GM18858 (cell line): ENCODE results near the gene CFAP410.
"Not testable (repeated sequence)": the region's sequence is repeated elsewhere in the genome, so short reads cannot be mapped to it uniquely, and the experiment has no call there.

Experiments
- ATAC-seq: cut with Tn5 transposase; IDR thresholded peaks from one replicate; pipeline ENCODE4 v1.9.1; 2021; ENCODE audit not compliant: unreplicated experiment

CFAP410 gene

GRCh38 chr21:44351535-44352252 is 12.5 kb upstream of the CFAP410 start:
- ATAC-seq, result no peak

DNA sequence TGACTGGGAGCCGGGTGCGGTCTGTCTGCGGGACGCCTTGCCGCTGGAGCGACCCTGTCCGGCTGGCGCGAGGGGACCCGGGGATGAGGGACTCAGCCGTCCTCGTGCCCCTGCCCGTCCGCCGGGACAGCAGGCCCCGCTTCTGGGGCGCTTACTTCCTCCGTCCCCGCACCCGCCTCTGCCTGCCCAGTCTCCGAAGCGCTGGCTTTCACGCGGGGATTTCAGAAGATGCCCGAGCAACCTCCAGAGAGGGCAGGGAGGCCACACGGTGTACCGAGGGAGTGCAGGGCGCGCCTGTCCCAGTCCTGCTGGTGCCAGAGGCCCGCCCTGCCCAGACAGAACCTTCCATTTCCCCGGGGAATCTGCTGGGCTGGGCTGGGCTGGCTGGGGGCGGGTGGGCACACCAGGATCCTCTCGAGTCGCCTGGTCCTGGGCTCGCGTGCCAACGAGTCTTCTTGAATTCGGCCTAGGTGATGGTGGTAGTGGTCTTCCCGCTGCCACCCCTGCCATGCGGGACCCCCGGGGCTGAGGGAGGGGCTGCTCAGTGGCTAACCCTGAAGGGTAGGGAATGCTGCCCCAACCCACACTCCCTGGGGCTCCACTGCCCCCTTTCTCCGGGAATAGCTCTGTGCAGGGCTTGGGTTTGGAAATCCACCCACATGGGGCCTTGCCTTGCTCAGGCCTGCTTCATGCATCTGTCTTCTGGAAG is 11.7 kb upstream of the CFAP410 start:
- no peak for ATAC-seq

- no peak for ATAC-seq
Measured at GRCh38 chr21:44349847-44350772, 10.9 kb upstream of the CFAP410 start.

DNA sequence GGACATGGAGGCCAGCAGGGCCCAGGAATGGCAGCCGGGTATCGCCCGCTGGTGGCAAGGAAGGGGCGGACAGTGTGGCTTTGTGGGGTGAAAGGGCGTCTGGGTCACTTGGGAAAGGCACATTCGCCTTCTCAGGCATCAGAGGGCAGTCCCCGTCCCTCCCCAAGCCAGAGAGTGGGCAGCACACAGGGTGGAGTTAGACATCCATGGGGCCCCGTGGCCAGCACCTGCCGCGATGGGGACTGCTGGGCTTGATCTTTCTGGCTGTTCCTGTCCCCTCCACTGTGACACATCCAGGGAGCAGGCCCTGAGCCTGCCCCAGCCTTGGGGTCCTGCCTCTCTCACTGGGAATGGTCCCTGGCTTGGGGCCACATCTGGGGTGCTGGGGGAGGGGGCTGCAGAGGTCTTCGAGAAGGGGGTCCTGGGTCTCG is 10.2 kb upstream of the CFAP410 start:
- no peak for ATAC-seq

GRCh38 chr21:44348861-44349260 is 9.7 kb upstream of the CFAP410 start:
- ATAC-seq, result no peak

DNA sequence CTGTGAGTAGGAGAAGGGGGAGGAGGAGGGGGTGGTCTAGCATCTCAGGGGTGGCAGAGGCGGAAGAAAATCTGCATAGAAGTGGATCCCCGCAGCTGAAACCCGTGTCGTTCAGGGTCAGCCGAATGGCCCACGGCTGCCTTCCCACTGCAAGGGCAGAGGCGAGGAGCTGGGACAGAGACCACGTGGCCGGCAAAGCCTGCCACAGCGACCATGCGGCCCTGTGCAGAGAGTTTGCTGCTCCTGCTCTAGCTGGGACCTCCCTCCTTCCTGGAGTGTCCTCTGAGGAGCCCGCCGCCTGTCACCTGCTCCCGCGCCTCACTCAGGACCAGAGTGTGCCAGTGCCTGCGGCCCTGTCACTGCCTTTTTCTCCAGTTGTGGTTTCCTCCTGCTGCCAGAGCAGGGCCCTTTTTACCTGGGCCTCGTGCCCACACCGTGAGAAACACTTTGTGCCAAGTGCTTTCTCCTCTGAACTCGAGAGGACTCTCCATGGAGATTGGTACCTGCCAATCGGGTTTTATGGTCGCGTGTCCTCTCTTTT is 8.8 kb upstream of the CFAP410 start:
- ATAC-seq, result no peak

- ATAC-seq, result no peak
Measured at GRCh38 chr21:44345495-44345894, 6.3 kb upstream of the CFAP410 start.

DNA sequence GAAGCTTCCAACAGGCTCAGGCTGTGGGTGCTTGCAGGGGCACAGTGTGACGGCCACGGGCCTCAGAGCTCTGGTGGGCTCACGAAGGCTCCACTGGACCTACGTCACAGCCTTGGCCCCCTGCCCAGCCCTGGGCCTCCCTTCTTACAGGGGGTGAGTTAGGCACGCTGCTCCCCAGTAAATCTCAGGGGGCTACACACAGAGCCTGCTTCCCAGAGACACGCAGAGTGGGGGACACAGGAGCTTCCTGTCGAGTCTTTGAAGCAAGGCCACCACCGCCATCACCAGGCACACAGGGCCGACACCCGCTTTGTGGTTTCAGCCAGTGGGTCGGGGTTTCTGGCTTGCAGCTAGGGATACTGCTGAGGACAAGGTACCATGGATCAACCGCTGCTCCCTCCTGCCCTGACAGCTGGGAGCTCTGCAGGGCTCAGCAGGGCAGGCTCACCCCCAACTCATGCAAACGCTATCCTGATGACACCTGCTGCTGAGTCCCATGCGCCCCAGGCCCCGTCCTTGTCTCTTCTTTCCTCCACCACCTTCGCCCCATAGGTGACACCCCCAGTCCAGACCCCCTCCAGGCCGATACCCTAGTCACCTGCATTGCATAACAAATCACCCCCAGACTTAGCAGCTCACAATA is 5.5 kb upstream of the CFAP410 start:
- no peak for ATAC-seq

GRCh38 chr21:44342981-44343380 is 3.8 kb upstream of the CFAP410 start:
- ATAC-seq, result not testable (repeated sequence)

DNA sequence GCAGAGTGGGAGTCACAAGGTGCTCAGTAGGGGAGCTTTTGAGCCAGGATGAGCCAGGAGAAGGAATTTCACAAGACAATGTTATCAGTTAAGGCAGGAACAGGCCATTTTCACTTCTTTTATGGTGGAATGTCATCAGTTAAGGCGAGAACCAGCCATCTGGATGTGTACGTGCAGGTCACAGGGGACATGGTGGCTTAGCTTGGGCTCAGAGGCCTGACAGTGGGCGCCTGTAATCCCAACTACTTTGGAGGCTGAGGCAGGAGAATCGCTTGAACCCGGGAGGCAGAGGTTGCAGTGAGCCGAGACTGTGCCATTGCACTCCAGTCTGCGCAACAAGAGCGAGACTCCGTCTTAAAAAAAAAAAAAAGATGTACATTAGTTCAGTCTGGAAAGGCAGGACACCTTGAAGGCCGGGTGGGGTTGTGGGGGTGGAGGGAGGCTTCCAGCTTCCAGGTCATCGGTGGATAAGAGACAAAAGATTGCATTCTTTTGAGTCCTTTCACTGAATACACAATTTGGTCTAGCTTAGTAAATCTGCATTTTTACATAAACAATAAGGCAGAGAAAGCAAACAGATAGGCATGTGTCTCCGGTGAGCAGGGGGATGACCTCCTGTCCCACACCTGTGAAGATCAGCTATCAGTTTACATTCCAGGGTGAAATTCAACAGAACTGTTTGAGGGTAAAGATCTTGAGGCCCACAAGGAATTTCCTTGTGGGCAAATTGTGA is 2.7 kb upstream of the CFAP410 start:
- ATAC-seq, result not testable (repeated sequence)

DNA sequence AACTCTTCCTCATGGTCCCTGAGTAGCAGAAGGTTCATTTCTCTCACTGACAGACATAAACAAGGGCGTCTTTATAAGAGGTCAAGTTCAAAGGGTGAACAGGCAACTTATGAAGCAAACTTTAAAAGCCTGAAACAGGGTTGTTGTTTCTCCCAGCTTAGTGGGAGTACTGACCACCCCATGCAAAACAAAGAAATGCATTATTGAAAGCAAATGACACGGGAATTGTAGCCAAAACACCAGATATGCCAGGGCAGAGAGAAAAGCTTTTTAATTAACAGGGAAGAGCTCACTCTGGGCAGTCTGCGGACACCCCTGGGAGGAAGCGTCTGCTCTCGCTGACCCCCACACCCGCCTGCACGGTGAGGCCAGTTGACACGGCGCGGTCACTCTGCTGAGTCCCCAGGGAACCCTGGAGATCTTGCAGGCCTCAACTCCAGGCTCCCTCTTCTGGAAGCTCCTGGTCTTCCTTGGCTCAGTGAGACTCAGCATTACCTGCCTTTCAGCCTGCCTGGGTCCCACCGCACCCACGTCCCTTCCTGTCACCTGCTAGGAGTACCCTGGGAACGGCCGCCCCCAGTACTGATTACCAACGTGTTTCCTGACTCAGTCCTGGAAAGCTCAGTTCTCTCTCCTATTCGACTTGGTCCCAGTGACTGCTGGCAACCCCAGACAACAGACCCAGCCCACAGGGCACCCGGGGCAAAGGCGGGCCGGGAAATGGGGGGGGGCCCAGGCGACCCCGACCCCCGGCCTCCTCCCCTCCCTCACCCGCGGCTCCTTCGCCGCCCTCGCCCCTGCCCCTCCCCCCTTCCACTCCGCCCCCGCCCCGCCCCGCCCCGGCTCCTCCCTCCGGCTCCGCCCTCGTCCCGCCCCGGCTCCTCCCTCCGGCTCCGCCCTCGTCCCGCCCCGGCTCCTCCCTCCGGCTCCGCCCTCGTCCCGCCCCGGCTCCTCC is 972 bp downstream of the CFAP410 start:
- no peak for ATAC-seq

DNA sequence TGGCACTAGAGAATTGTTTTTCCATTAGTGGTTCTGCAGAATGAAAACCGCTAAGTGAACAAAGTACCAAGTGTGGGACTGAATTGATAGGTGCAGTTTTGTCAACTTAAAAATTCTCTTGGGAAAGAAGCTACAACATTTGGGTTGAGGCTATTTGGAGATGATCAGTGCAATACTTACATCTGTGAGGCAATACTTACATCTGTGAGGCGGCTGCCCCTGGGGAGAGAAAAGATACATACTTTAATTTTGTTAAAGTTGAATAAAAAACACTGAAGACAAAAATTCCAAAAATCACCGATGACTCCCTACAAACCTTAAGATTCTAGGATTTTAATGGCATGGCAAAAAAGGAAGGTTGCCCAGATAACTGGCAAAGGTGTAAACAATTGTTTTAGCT is 1.7 kb downstream of the CFAP410 start:
- ATAC-seq, result no peak

DNA sequence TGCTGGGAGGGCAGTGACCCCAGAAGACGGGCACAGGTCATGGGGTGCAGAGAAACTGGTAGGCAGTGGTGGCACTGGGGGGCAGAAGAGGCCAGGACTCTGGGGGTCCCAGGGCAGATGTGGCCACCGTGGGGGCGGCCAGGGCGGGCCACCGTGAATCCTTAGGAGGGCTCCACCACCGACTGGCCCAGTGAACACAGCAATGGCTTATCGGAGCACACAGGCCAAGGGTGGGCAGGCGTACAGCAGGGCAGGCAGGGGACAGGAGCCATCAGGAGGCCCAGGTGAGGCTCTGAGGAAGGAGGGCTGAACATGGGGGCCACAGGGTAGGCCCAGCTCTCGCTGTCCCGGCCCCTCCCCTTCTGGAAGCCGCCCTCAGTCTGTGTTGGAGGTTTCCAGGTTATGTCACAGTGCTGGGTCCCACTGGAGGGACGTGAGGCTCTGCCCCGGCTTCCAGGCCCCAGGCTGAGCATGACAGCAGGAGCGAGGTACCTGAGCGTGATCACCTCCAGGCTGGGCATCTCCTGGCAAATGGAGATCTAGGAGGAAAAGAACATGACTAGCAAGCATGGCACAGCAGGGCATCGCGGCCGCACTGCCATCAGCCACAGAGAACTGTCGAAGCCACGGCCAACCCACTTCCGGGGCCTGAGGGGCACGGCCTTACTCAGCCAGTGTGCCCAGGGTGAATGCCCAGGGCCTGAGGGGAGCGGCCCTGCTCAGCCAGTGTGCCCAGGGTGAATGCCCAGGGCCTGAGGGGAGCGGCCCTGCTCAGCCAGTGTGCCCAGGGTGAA is 3.7 kb downstream of the CFAP410 start:
- no peak for ATAC-seq

- no peak for ATAC-seq
Measured at GRCh38 chr21:44334329-44335030, 4.7 kb downstream of the CFAP410 start.

DNA sequence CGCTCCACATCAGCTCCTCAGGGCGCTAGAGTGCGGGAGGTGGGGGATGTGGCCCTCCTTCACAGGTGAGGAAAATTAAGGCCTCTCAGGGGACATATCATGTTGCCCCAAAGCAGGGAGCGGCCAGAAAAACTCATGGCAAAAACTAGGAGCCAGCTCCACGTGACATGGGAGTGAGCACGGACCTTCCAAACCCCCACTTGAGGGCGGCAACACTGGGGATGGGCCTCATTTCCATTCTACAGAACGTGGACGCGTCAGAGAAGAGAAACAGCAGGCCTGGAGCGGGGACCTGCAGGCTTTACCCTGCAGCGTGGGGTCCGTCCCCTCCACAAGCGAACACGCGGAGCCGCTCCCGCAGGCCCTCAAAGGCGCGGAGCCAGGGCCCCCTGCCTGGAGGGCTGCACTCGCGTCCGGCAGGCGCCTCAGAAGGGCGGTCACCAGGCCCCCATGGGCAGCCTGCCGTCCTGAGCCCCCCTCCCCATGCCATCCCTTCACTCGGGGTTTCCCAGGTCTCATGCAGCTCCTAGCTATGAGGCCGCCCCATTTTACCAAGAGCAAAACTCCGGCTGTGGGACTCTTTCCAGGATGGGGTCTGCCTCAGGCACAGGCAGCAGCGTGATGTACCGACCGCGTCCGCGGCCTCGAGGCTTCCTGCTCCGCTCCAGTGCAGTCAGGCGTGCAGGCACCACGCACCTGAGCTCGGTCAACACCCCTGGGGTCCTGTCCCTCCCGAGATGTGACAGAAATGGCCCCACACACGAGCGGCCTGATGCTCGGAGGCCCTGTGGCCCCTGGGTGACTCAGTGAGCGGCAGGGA is 5.5 kb downstream of the CFAP410 start:
- no peak for ATAC-seq

DNA sequence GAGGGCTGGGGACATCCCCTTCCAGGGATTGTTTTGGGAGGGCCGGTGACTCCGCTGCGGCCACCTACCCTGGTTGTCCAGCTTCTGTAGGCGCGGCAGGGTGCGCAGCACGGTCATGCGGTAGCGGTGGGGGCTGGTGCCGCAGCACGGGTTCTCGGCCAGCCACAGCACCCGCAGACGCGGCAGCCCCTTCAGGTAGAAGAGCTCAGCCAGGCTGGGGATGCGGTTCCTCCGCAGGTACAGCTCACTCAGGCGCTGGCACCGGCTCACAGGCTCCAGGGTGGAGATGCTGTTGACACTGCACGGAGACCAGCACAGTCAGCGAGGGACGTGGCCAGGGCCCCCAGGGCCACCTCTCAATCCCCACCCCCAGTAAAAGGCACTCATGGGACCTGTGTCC is 6.2 kb downstream of the CFAP410 start:
- no peak for ATAC-seq

GRCh38 chr21:44332383-44332782 is 6.8 kb downstream of the CFAP410 start:
- ATAC-seq, result no peak
